IPS DF 4.7 (cell line): ENCODE results near the gene BAIAP2L2.
"Not testable (repeated sequence)": the region's sequence is repeated elsewhere in the genome, so short reads cannot be mapped to it uniquely, and the experiment has no call there.

Source experiments
- DNase-seq: peaks from one replicate; pipeline ENCODE4 v3.0.0-alpha.2; 2013; ENCODE audit warnings: low spot score; ENCODE audit errors: extremely low read depth

The BAIAP2L2 gene

GRCh38 chr22:38127869-38128268, 17.4 kb upstream of the BAIAP2L2 start:
- no peak for DNase-seq

GRCh38 chr22:38126928-38127668, 16.6 kb upstream of the BAIAP2L2 start:
- DNase-seq, result no peak

GRCh38 chr22:38125751-38126201, 15.3 kb upstream of the BAIAP2L2 start:
- DNase-seq, result no peak

- no peak for DNase-seq
These were observed 14.6 kb upstream of the BAIAP2L2 start for GRCh38 chr22:38125038-38125610.

GRCh38 chr22:38124236-38124974, 13.9 kb upstream of the BAIAP2L2 start:
- no peak for DNase-seq

- DNase-seq, result no peak
These were observed 12.1 kb upstream of the BAIAP2L2 start for GRCh38 chr22:38122616-38123015.

- DNase-seq, result no peak
These were observed 10.1 kb upstream of the BAIAP2L2 start for GRCh38 chr22:38120359-38121110.

- not testable (repeated sequence) for DNase-seq
These were observed 8.3 kb upstream of the BAIAP2L2 start for GRCh38 chr22:38118747-38119146.

GRCh38 chr22:38118182-38118581, 7.7 kb upstream of the BAIAP2L2 start:
- no peak for DNase-seq

GRCh38 chr22:38117556-38117955, 7.1 kb upstream of the BAIAP2L2 start:
- DNase-seq, result not testable (repeated sequence)

GRCh38 chr22:38115423-38116205, 5.1 kb upstream of the BAIAP2L2 start:
- DNase-seq, result no peak

GRCh38 chr22:38114484-38115398, 4.3 kb upstream of the BAIAP2L2 start:
- DNase-seq, result no peak

GRCh38 chr22:38112381-38112780, 1.9 kb upstream of the BAIAP2L2 start:
- DNase-seq, result no peak

GRCh38 chr22:38111925-38112355, 1.5 kb upstream of the BAIAP2L2 start:
- DNase-seq, result no peak

GRCh38 chr22:38110863-38111852, 674 bp upstream of the BAIAP2L2 start:
- DNase-seq, result no peak

- DNase-seq, result no peak
These were observed 998 bp downstream of the BAIAP2L2 start for GRCh38 chr22:38109371-38110001.

GRCh38 chr22:38108561-38109319, 1.7 kb downstream of the BAIAP2L2 start:
- DNase-seq, result no peak
